SK-N-MC (cell line): ENCODE measurements around the gene INPP5D.

Experiments used
- DNase-seq: peaks from one replicate; pipeline ENCODE4 v3.0.0-alpha.2; 2011; ENCODE audit warnings: low read depth, low spot score
- H3K27ac ChIP-seq: fragments of 200-600 bp; sonication (generic); 2 replicates; pipeline ENCODE4 v1.5.1; 2016; ENCODE audit warnings: mixed run types
- H3K36me3 ChIP-seq: fragments of 200-600 bp; sonication (generic); 2 replicates; pipeline ENCODE4 v1.6.1; 2017; ENCODE audit warnings: antibody characterized with exemption, low read length, mixed read lengths; ENCODE audit not compliant: insufficient read depth
- H3K4me3 ChIP-seq: fragments of 200-600 bp; sonication (generic); 2 replicates; pipeline ENCODE4 v1.5.1; 2016
- H3K9ac ChIP-seq: fragments of 200-600 bp; sonication (generic); 2 replicates; pipeline ENCODE4 v1.8.0; 2017; ENCODE audit warnings: mixed run types, mixed read lengths; ENCODE audit not compliant: insufficient read length
- H3K9me3 ChIP-seq: fragments of 200-600 bp; sonication (generic); 2 replicates; pipeline ENCODE4 v1.6.1; 2017; ENCODE audit warnings: low read depth, mild to moderate bottlenecking, antibody characterized with exemption, low read length, moderate library complexity, mixed read lengths
- EZH2 ChIP-seq: fragments of 200-600 bp; sonication (generic); IDR thresholded peaks from one replicate; pipeline ENCODE4 v1.6.1; 2017; ENCODE audit warnings: antibody characterized with exemption
- FOXP2 ChIP-seq: optimal IDR thresholded peaks from 2 replicates; pipeline ENCODE3; 2011; ENCODE audit warnings: mild to moderate bottlenecking, moderate library complexity; ENCODE audit not compliant: insufficient read depth; ENCODE audit errors: extremely low read length, control extremely low read depth
- POLR2AphosphoS5 ChIP-seq: IDR thresholded peaks from 2 replicates; pipeline ENCODE4 v1.6.1; 2012; ENCODE audit warnings: mild to moderate bottlenecking, low read depth, low read length, borderline replicate concordance

The INPP5D gene

GRCh38 chr2:233234996-233235395, 174.9 kb downstream of the INPP5D start:
- DNase-seq = no peak
- TF ChIP-seq EZH2 (no peak), POLR2AphosphoS5 (no peak), FOXP2 (no peak)
- Histone ChIP-seq H3K27ac (no peak overlapping the region), H3K9me3 (no peaks in the 10 kb centered on the region), H3K36me3 (no peaks in the 10 kb centered on the region), H3K4me3 (no peak overlapping the region), H3K9ac (no peak overlapping the region)

GRCh38 chr2:233235977-233236376, 175.8 kb downstream of the INPP5D start:
- H3K36me3 ChIP-seq = no peaks in the 10 kb centered on the region
- H3K4me3 ChIP-seq = no peak overlapping the region
- no peaks in the 10 kb centered on the region for H3K9me3 ChIP-seq
- no peak overlapping the region for H3K9ac ChIP-seq
- TF ChIP-seq FOXP2 = no peak
- no peak for TF ChIP-seq POLR2AphosphoS5
- TF ChIP-seq EZH2 = no peak
- DNase-seq = no peak
- H3K27ac ChIP-seq = no peak overlapping the region

GRCh38 chr2:233236820-233237589, 176.9 kb downstream of the INPP5D start:
- Histone ChIP-seq H3K9me3 (no peaks in the 10 kb centered on the region), H3K9ac (no peak overlapping the region), H3K4me3 (no peak overlapping the region), H3K27ac (no peak overlapping the region), H3K36me3 (no peaks in the 10 kb centered on the region)
- TF ChIP-seq EZH2 (no peak), FOXP2 (no peak), POLR2AphosphoS5 (no peak)
- no peak for DNase-seq

GRCh38 chr2:233240897-233241296, 180.8 kb downstream of the INPP5D start:
- Histone ChIP-seq H3K9me3 (no peaks in the 10 kb centered on the region), H3K4me3 (no peak overlapping the region), H3K36me3 (no peaks in the 10 kb centered on the region), H3K27ac (no peak overlapping the region), H3K9ac (no peak overlapping the region)
- TF ChIP-seq FOXP2 (no peak), POLR2AphosphoS5 (no peak), EZH2 (no peak)
- no peak for DNase-seq

- TF ChIP-seq FOXP2 (no peak), POLR2AphosphoS5 (no peak), EZH2 (no peak)
- Histone ChIP-seq H3K4me3 (no peak overlapping the region), H3K27ac (no peak overlapping the region)
These were observed 181.7 kb downstream of the INPP5D start for GRCh38 chr2:233241803-233242202.

GRCh38 chr2:233242231-233242927, 182.2 kb downstream of the INPP5D start:
- Histone ChIP-seq H3K9ac (no peak overlapping the region), H3K4me3 (no peak overlapping the region), H3K9me3 (no peaks in the 10 kb centered on the region), H3K36me3 (no peaks in the 10 kb centered on the region), H3K27ac (no peak overlapping the region)
- no peak for DNase-seq
- TF ChIP-seq EZH2 (no peak), FOXP2 (no peak), POLR2AphosphoS5 (no peak)

More at GRCh38 chr2:233241803-233242202, 181.7 kb downstream of the INPP5D start:
- H3K9ac ChIP-seq = no peak overlapping the region
- no peak for DNase-seq
- no peaks in the 10 kb centered on the region for H3K36me3 ChIP-seq
- no peaks in the 10 kb centered on the region for H3K9me3 ChIP-seq

GRCh38 chr2:233243348-233243747, 183.2 kb downstream of the INPP5D start:
- Histone ChIP-seq H3K27ac (no peak overlapping the region), H3K9ac (no peak overlapping the region)

GRCh38 chr2:233244818-233245217, 184.7 kb downstream of the INPP5D start:
- Histone ChIP-seq H3K4me3 (no peak overlapping the region), H3K9me3 (no peaks in the 10 kb centered on the region), H3K27ac (no peak overlapping the region), H3K9ac (no peak overlapping the region), H3K36me3 (no peaks in the 10 kb centered on the region)
- TF ChIP-seq EZH2 = no peak
- no peak for TF ChIP-seq FOXP2
- TF ChIP-seq POLR2AphosphoS5 = no peak
- no peak for DNase-seq

More at GRCh38 chr2:233243348-233243747, 183.2 kb downstream of the INPP5D start:
- Histone ChIP-seq H3K36me3 (no peaks in the 10 kb centered on the region), H3K9me3 (no peaks in the 10 kb centered on the region), H3K4me3 (no peak overlapping the region)
- TF ChIP-seq POLR2AphosphoS5 = no peak
- TF ChIP-seq FOXP2 = no peak
- no peak for TF ChIP-seq EZH2
- DNase-seq = no peak
